Loucy (cell line): ENCODE results near the gene GABRG3.

Experiments used
- CTCF ChIP-seq: fragments of 200-600 bp; sonication (generic); conservative IDR thresholded peaks from 2 replicates; pipeline ENCODE4 v1.5.1; 2014; ENCODE audit warnings: mild to moderate bottlenecking, antibody characterized with exemption, low read length
- EZH2phosphoT487 ChIP-seq: fragments of 200-600 bp; IDR thresholded peaks from 2 replicates; pipeline ENCODE4 v1.6.1; 2018; ENCODE audit warnings: antibody characterized with exemption, mild to moderate bottlenecking, moderate library complexity, borderline replicate concordance

DNA sequence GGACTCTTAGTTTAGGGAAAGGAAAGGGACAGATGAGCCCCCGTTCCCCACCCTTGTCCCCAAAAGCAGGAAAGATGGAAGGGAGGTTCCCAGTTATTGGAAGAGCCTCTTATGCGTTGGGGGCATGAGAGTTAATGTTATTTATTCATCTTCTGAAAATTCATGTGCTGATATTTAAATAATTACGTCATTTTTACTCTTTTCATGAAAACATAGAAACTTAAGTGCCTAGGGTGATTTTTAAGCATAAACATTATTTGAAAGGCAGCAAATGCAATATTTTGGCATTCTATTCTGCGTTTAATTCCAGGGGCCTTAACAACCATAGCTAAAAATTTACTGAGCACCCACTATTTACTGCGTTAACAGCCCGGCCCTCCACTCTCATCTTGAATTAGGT, 48.7 kb downstream of the GABRG3 start:
- no peak for TF ChIP-seq CTCF
- TF ChIP-seq EZH2phosphoT487, result no peak
